ENCODE results near the gene BMPER.

- TF ChIP-seq JUND (IDR thresholded peaks at IDR 0.05; ENCODE audit: low read length) (no peak), RAD21 (IDR thresholded peaks at IDR 0.05 in 1 of 2, conservative IDR thresholded peaks at IDR 0.05 in 1 of 2; ENCODE audit: low read depth in 2 of 2, low read length in 2 of 2) (no peak), EGR1 (IDR thresholded peaks at IDR 0.05; ENCODE audit: borderline replicate concordance, low read depth, low read length) (no peak), CTCF (IDR thresholded peaks at IDR 0.05; ENCODE audit: control extremely low read depth in 1 of 3, insufficient read depth in 1 of 3, low read depth in 1 of 3, low read length in 3 of 3) (no peak), FOSL1 (IDR thresholded peaks at IDR 0.05; ENCODE audit: insufficient read depth, low read depth, low read length) (no peak), POLR2A (IDR thresholded peaks at IDR 0.05; ENCODE audit: control extremely low read depth in 1 of 2, low read depth in 2 of 2, low read length in 2 of 2) (no peak), EZH2 (IDR thresholded peaks at IDR 0.05; ENCODE audit: low read depth, low read length, severe bottlenecking) (no peak), RNF2 (IDR thresholded peaks at IDR 0.05; ENCODE audit: borderline replicate concordance, low read depth, low read length, missing control alignments, poor library complexity, severe bottlenecking) (no peak), ZNF274 (IDR thresholded peaks at IDR 0.05; ENCODE audit: borderline replicate concordance, extremely low read depth, low read length) (no peak), ATF3 (IDR thresholded peaks at IDR 0.05; ENCODE audit: insufficient read depth, low read depth, low read length) (no peak), CEBPB (IDR thresholded peaks at IDR 0.05; ENCODE audit: low read depth, low read length) (no peak), EP300 (IDR thresholded peaks at IDR 0.05; ENCODE audit: borderline replicate concordance in 1 of 2, low read depth in 2 of 2, low read length in 2 of 2) (no peak), HDAC2 (IDR thresholded peaks at IDR 0.05; ENCODE audit: borderline replicate concordance in 1 of 2, low read depth in 2 of 2, low read length in 2 of 2) (no peak)
Observed at GRCh38 chr7:34086064-34086463, 180.7 kb downstream of the BMPER start.

Measured in H1 (cell line).